ENCODE measurements around the gene RNF44.

Gene RNF44

GRCh38 chr5:176534640-176535039, 2.6 kb downstream of the RNF44 start:
- DNase-seq = no peak

GRCh38 chr5:176533894-176534611, 3.1 kb downstream of the RNF44 start:
- peak; percentile 22 for DNase-seq

- DNase-seq = no peak
These were observed 3.8 kb downstream of the RNF44 start for GRCh38 chr5:176533390-176533789.

- DNase-seq = no peak
These were observed 4.4 kb downstream of the RNF44 start for GRCh38 chr5:176532795-176533194.

GRCh38 chr5:176531902-176532493, 5.2 kb downstream of the RNF44 start:
- DNase-seq = no peak

GRCh38 chr5:176530983-176531901, 6.0 kb downstream of the RNF44 start:
- DNase-seq = no peak

GRCh38 chr5:176530393-176530982, 6.7 kb downstream of the RNF44 start:
- DNase-seq = no peak

GRCh38 chr5:176529741-176530141, 7.5 kb downstream of the RNF44 start:
- no peak for DNase-seq

- no peak for DNase-seq
These were observed 8.0 kb downstream of the RNF44 start for GRCh38 chr5:176529116-176529740.

GRCh38 chr5:176528761-176529115, 8.5 kb downstream of the RNF44 start:
- no peak for DNase-seq

GRCh38 chr5:176528301-176528700, 8.9 kb downstream of the RNF44 start:
- no peak for DNase-seq

- no peak for DNase-seq
These were observed 9.7 kb downstream of the RNF44 start for GRCh38 chr5:176527246-176528222.

GRCh38 chr5:176526462-176526861, 10.7 kb downstream of the RNF44 start:
- no peak for DNase-seq

GRCh38 chr5:176525677-176526076, 11.5 kb downstream of the RNF44 start:
- DNase-seq = no peak

- DNase-seq = no peak
These were observed 12.2 kb downstream of the RNF44 start for GRCh38 chr5:176524987-176525386.

GRCh38 chr5:176524138-176524537, 13.1 kb downstream of the RNF44 start:
- no peak for DNase-seq

- DNase-seq = no peak
These were observed 15.4 kb downstream of the RNF44 start for GRCh38 chr5:176521699-176522263.

GRCh38 chr5:176521286-176521685, 15.9 kb downstream of the RNF44 start:
- no peak for DNase-seq

- no peak for DNase-seq
These were observed 17.1 kb downstream of the RNF44 start for GRCh38 chr5:176519810-176520720.

- no peak for DNase-seq
These were observed 20.0 kb downstream of the RNF44 start for GRCh38 chr5:176517053-176517661.

Data from NCI-H226 (cell line).